DND-41 (cell line): ENCODE data around the gene HSD11B1L.

Source experiments
- ATAC-seq: fragments of 200-7000 bp; cut with Tn5 transposase; 3 replicates; pipeline ENCODE4 v1.9.1; 2021; ENCODE audit warnings: low read depth; ENCODE audit not compliant: insufficient read depth
- DNase-seq: peaks from one replicate; pipeline ENCODE4 v3.0.0-alpha.2; 2020
- H2AFZ ChIP-seq: 2 replicates; pipeline ENCODE4 v1.6.0; 2012; ENCODE audit warnings: low read depth, low read length
- H3K27ac ChIP-seq: 2 replicates; pipeline ENCODE4 v1.5.1; 2012; ENCODE audit warnings: low read length, inconsistent platforms
- H3K27me3 ChIP-seq: fragments of 200-600 bp; sonication (generic); 2 replicates; pipeline ENCODE4 v1.6.0; 2012; ENCODE audit warnings: low read length, mild to moderate bottlenecking, inconsistent platforms; ENCODE audit not compliant: insufficient read depth, poor library complexity
- H3K36me3 ChIP-seq: 2 replicates; pipeline ENCODE4 v1.5.1; 2012; ENCODE audit warnings: low read length, inconsistent platforms; ENCODE audit not compliant: insufficient read depth
- H3K4me1 ChIP-seq: 2 replicates; pipeline ENCODE4 v1.5.1; 2012; ENCODE audit warnings: mild to moderate bottlenecking, low read length; ENCODE audit not compliant: insufficient read depth
- H3K4me2 ChIP-seq: 2 replicates; pipeline ENCODE4 v1.6.0; 2012; ENCODE audit warnings: mild to moderate bottlenecking, moderate library complexity, low read length, inconsistent platforms; ENCODE audit not compliant: insufficient read depth
- H3K4me3 ChIP-seq, 2 experiments: fragments of 200-600 bp in 1 of 2; shearing (Covaris generic) in 1 of 2; 2 replicates each; pipeline ENCODE4 v1.5.1; 2012 to 2016; ENCODE audit warnings: inconsistent platforms in 2 of 2, low read length in 2 of 2, mild to moderate bottlenecking in 2 of 2, low read depth in 1 of 2, moderate library complexity in 1 of 2
- H3K79me2 ChIP-seq: 2 replicates; pipeline ENCODE4 v1.6.0; 2012; ENCODE audit warnings: low read length, inconsistent platforms; ENCODE audit not compliant: insufficient read depth
- H3K9ac ChIP-seq: 2 replicates; pipeline ENCODE4 v1.6.0; 2012; ENCODE audit warnings: low read depth, mild to moderate bottlenecking, inconsistent platforms, low read length, moderate library complexity
- H3K9me3 ChIP-seq: 2 replicates; pipeline ENCODE4 v1.5.1; 2012; ENCODE audit warnings: low read length, moderate library complexity, mild to moderate bottlenecking, inconsistent platforms; ENCODE audit not compliant: insufficient read depth, severe bottlenecking
- H4K20me1 ChIP-seq: 2 replicates; pipeline ENCODE4 v1.6.0; 2012; ENCODE audit warnings: low read length; ENCODE audit not compliant: insufficient read depth
- EZH2 ChIP-seq: IDR thresholded peaks from 3 replicates; pipeline ENCODE4 v1.6.1; 2012; ENCODE audit warnings: borderline replicate concordance, low read depth, mild to moderate bottlenecking, moderate library complexity, low read length, inconsistent platforms; ENCODE audit not compliant: severe bottlenecking
- TF ChIP-seq, protein P1 (sequence below): IDR thresholded peaks from 2 replicates; pipeline ENCODE4 v1.5.1; 2012; ENCODE audit warnings: borderline replicate concordance, low read length, moderate library complexity, mild to moderate bottlenecking; ENCODE audit not compliant: poor library complexity, severe bottlenecking; ENCODE audit errors: extremely low read depth

Gene HSD11B1L

DNA sequence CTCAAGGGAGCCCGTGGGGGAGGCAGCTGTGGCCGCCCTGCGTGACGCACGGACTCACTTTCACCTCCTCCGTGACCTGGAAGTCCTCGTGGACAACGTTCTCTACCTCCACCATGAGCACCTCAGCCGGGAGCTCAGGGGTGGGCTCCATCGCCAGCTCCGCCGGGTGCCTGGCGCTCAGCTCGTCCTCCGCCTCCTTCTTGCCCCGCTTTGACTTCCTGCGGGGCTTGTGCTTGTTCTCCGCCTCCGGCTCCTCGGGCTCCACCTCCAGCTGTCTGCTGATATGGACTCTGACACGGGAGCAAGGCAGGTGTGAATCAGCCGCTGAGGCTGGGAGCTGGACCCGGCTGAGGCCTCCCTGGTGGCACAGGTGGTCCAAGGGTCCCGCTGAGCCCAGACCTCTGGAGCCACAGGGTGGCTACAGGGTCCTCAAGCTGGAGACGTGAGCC, 30.9 kb downstream of the HSD11B1L start:
- Histone ChIP-seq H3K4me2 (no peak overlapping the region), H4K20me1 (peaks cover 51% of the 10 kb centered on the region)

DNA sequence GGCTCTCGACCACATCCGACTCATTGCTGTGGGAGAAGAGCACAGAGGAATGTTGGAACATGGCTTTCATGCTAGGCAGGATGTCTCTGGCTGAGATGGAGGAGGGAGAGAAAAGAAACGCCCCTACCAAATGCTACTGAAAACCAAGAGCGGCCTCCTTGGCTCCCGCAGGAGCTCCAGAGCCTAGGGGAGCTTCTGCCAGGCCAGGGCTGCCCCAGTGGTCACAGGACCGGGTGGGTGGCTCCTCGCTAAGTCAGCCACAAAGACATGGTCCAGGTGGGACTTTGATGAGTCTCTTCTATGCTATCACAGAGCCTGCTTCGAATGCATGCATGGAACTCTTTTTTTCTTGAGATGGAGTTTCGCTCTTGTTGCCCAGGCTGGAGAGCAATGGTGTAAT, 32.4 kb downstream of the HSD11B1L start:
- Histone ChIP-seq H3K9me3 (no peaks in the 10 kb centered on the region), H3K4me1 (peaks cover 20% of the 10 kb centered on the region), H4K20me1 (peaks cover 56% of the 10 kb centered on the region), H3K27ac (no peak overlapping the region), H3K4me2 (no peak overlapping the region), H3K79me2 (peaks cover 60% of the 10 kb centered on the region), H3K27me3 (no peaks in the 10 kb centered on the region), H2AFZ (no peak overlapping the region), H3K4me3 (no peak overlapping the region), H3K9ac (no peak overlapping the region), H3K36me3 (peaks cover 73% of the 10 kb centered on the region)
- DNase-seq (no peak), ATAC-seq (no peak)
- TF ChIP-seq, protein P1, sequence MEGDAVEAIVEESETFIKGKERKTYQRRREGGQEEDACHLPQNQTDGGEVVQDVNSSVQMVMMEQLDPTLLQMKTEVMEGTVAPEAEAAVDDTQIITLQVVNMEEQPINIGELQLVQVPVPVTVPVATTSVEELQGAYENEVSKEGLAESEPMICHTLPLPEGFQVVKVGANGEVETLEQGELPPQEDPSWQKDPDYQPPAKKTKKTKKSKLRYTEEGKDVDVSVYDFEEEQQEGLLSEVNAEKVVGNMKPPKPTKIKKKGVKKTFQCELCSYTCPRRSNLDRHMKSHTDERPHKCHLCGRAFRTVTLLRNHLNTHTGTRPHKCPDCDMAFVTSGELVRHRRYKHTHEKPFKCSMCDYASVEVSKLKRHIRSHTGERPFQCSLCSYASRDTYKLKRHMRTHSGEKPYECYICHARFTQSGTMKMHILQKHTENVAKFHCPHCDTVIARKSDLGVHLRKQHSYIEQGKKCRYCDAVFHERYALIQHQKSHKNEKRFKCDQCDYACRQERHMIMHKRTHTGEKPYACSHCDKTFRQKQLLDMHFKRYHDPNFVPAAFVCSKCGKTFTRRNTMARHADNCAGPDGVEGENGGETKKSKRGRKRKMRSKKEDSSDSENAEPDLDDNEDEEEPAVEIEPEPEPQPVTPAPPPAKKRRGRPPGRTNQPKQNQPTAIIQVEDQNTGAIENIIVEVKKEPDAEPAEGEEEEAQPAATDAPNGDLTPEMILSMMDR = no peak
- TF ChIP-seq EZH2 = no peak

More for the DNA sequence above, 30.9 kb downstream of the HSD11B1L start:
- Histone ChIP-seq H2AFZ (no peak overlapping the region), H3K9ac (no peak overlapping the region), H3K36me3 (peaks cover 75% of the 10 kb centered on the region), H3K4me3 (no peak overlapping the region), H3K79me2 (peaks cover 53% of the 10 kb centered on the region), H3K27ac (no peak overlapping the region), H3K27me3 (no peaks in the 10 kb centered on the region), H3K4me1 (peaks cover 6% of the 10 kb centered on the region; the same call in 1 of the 2 replicates), H3K9me3 (no peaks in the 10 kb centered on the region)
- TF ChIP-seq EZH2 = no peak
- TF ChIP-seq, protein P1 = no peak
- DNase-seq (no peak), ATAC-seq (no peak)

DNA sequence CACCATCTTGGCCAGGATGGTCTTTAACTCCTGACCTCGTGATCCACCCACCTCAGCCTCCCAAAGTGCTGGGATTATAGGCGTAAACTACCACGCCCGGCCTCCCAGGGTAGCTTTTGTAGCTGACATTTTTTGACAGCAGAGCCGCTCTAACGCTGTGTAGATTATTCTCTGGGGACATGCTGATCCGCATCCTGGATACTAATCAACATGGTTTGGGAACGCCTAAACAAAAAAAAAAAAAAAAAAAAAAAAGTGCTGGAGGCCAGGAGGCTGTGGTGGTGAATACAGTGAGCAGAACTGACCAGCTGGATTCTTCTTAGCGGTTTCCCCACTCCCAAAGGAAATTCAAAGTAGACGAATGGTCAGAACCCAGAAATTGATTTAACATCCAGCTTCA, 34.0 kb downstream of the HSD11B1L start:
- peaks cover 68% of the 10 kb centered on the region for H4K20me1 ChIP-seq
- H3K27me3 ChIP-seq = no peaks in the 10 kb centered on the region
- H3K4me2 ChIP-seq = no peak overlapping the region
- no peaks in the 10 kb centered on the region for H3K9me3 ChIP-seq
- no peak overlapping the region for H3K27ac ChIP-seq
- no peak for ATAC-seq
- H3K79me2 ChIP-seq = peaks cover 76% of the 10 kb centered on the region
- H3K9ac ChIP-seq = no peak overlapping the region
- H3K4me3 ChIP-seq = no peak overlapping the region
- H2AFZ ChIP-seq = no peak overlapping the region
- TF ChIP-seq, protein P1 = no peak
- no peak for TF ChIP-seq EZH2
- H3K4me1 ChIP-seq = peaks cover 29% of the 10 kb centered on the region
- DNase-seq = no peak
- H3K36me3 ChIP-seq = peaks cover 64% of the 10 kb centered on the region
